GM23338 (cell line): ENCODE measurements around the gene BTNL9. TPM values are rescaled to one million over a fixed set of nuclear protein-coding genes. Genes with fewer than 3 reads are reported as not detected.

Source experiments
- microRNA-seq: library from miRNA; unstranded; fragments of <30 nt; microRNA quantifications from one replicate; pipeline ENCODE4, GENCODE V29; 2017
- polyA plus RNA-seq: library from polyadenylated mRNA; unstranded; fragments of >200 nt; fragmentation: Nextera tagmentation; extraction: Ambion mirVana; gene quantifications from 2 replicates; pipeline ENCODE4 v1.2.1, GENCODE V29; 2016
- small RNA-seq: library from RNA; depleted of rRNA; stranded (forward); fragments of <200 nt; gene quantifications from one replicate; pipeline ENCODE3, GENCODE V24; 2014; ENCODE audit warnings: low replicate concordance
- total RNA-seq: library from RNA; depleted of rRNA; stranded (reverse); fragments of >200 nt; shearing (Covaris generic); gene quantifications from 2 replicates; pipeline ENCODE4 v1.2.3, GENCODE V29; 2014; rRNA removed

BTNL9 gene
- total and polyA plus RNA-seq, 2 experiments from 2014 or later: 0.21 to 3.4 TPM

Small RNA genes lying within 50 kb of the gene (microRNA-seq; reads per million reads assigned to microRNA genes)
- not detected for gene MIR8089

Small RNA genes lying within 50 kb of the gene (small RNA-seq; reads per million reads assigned to genes)
- gene MIR8089: not detected
- gene RNU6-1036P: not detected

Other genes with a start within 250 kb of the BTNL9 start
- gene MGAT1, start 237.5 kb upstream of the BTNL9 start, total RNA-seq: 81.4 and 97.5 TPM in 2 replicates
- 23.6 and 23.7 TPM in 2 replicates for gene MGAT1, start 237.5 kb upstream of the BTNL9 start, polyA plus RNA-seq
- gene ZFP62, start 179.0 kb upstream of the BTNL9 start, total RNA-seq: 29.6 and 32.9 TPM in 2 replicates
- 33.2 and 33.7 TPM in 2 replicates for gene ZFP62, start 179.0 kb upstream of the BTNL9 start, polyA plus RNA-seq
- gene BTNL8, start 141.1 kb upstream of the BTNL9 start, total RNA-seq: 0.85 TPM in 1 of 2 replicates, not detected in the other
- 0.23 TPM in 1 of 2 replicates, not detected in the other for gene BTNL8, start 141.1 kb upstream of the BTNL9 start, polyA plus RNA-seq
- not detected in 2 replicates for gene BTNL3, start 51.4 kb upstream of the BTNL9 start, total RNA-seq
- 0.08 TPM in 1 of 2 replicates, not detected in the other for gene BTNL3, start 51.4 kb upstream of the BTNL9 start, polyA plus RNA-seq
- not detected in 2 replicates for gene OR2V1, start 90.9 kb downstream of the BTNL9 start, total RNA-seq
- not detected in 2 replicates for gene OR2V1, start 90.9 kb downstream of the BTNL9 start, polyA plus RNA-seq
- not detected in 2 replicates for gene OR2V2, start 107.3 kb downstream of the BTNL9 start, total RNA-seq
- not detected in 2 replicates for gene OR2V2, start 107.3 kb downstream of the BTNL9 start, polyA plus RNA-seq
- 0.56 and 0.66 TPM in 2 replicates for gene TRIM7, start 164.9 kb downstream of the BTNL9 start, total RNA-seq
- gene TRIM7, start 164.9 kb downstream of the BTNL9 start, polyA plus RNA-seq: 0.37 and 0.53 TPM in 2 replicates
- 8.7 and 9.7 TPM in 2 replicates for gene TRIM41, start 183.0 kb downstream of the BTNL9 start, total RNA-seq
- 6.2 and 7.3 TPM in 2 replicates for gene TRIM41, start 183.0 kb downstream of the BTNL9 start, polyA plus RNA-seq
- gene RACK1, start 203.6 kb downstream of the BTNL9 start, total RNA-seq: 4,589 and 4,798 TPM in 2 replicates
- 2,372 and 2,567 TPM in 2 replicates for gene RACK1, start 203.6 kb downstream of the BTNL9 start, polyA plus RNA-seq
- gene TRIM52, start 220.9 kb downstream of the BTNL9 start, total RNA-seq: 2.9 and 6.2 TPM in 2 replicates
- gene TRIM52, start 220.9 kb downstream of the BTNL9 start, polyA plus RNA-seq: 4.1 and 8.1 TPM in 2 replicates